Smooth muscle cell (in vitro differentiated cells): ENCODE data around the gene GDI1. TPM values are rescaled to one million over a fixed set of nuclear protein-coding genes. Genes with fewer than 3 reads are reported as not detected.

Source experiments
- DNase-seq: peaks from one replicate; lab custom pipeline; 2025; ENCODE audit not compliant: unreplicated experiment; lab: John Stamatoyannopoulos, UW
- H2AFZ ChIP-seq: fragments of 200-600 bp; sonication (generic); 2 replicates; pipeline ENCODE4 v1.6.0; 2016; ENCODE audit warnings: antibody characterized with exemption, low read depth, mild to moderate bottlenecking
- H3F3A ChIP-seq: fragments of 200-600 bp; sonication (generic); 2 replicates; pipeline ENCODE4 v1.6.0; 2017; ENCODE audit warnings: antibody characterized with exemption, low read depth
- H3K27ac ChIP-seq: fragments of 200-600 bp; sonication (generic); 2 replicates; pipeline ENCODE4 v1.5.1; 2016; ENCODE audit warnings: low read depth, mild to moderate bottlenecking
- H3K27me3 ChIP-seq: fragments of 200-600 bp; sonication (generic); 2 replicates; pipeline ENCODE4 v1.6.1; 2016; ENCODE audit warnings: low read depth, mild to moderate bottlenecking
- H3K36me3 ChIP-seq: fragments of 200-600 bp; sonication (generic); 2 replicates; pipeline ENCODE4 v1.5.1; 2016; ENCODE audit warnings: low read depth
- H3K4me1 ChIP-seq: fragments of 200-600 bp; sonication (generic); 2 replicates; pipeline ENCODE4 v1.5.1; 2016; ENCODE audit warnings: low read depth
- H3K4me2 ChIP-seq: fragments of 200-600 bp; sonication (generic); 2 replicates; pipeline ENCODE4 v1.6.0; 2016; ENCODE audit warnings: mild to moderate bottlenecking
- H3K4me3 ChIP-seq: fragments of 200-600 bp; sonication (generic); 2 replicates; pipeline ENCODE4 v1.5.1; 2016; ENCODE audit warnings: mild to moderate bottlenecking
- H3K79me2 ChIP-seq: fragments of 200-600 bp; sonication (generic); 2 replicates; pipeline ENCODE4 v1.6.0; 2016; ENCODE audit warnings: low read depth, mild to moderate bottlenecking
- H3K9ac ChIP-seq: fragments of 200-600 bp; sonication (generic); 2 replicates; pipeline ENCODE4 v1.6.0; 2016; ENCODE audit warnings: low read depth
- H3K9me3 ChIP-seq: fragments of 200-600 bp; sonication (generic); replicated peaks from 2 replicates; pipeline ENCODE4 v1.5.1; 2016; ENCODE audit warnings: low read depth
- H4K20me1 ChIP-seq: fragments of 200-600 bp; sonication (generic); 2 replicates; pipeline ENCODE4 v1.6.0; 2016; ENCODE audit warnings: low read depth
- WGBS: methylation state at CpG from one replicate; pipeline ENCODE4 v1.1.7; 2016; ENCODE audit warnings: low lambda C conversion rate; 5-methylcytosine and 5-hydroxymethylcytosine counted together
- polyA plus RNA-seq: library from polyadenylated mRNA; unstranded; fragments of >200 nt; fragmentation: Nextera tagmentation; extraction: Ambion mirVana; gene quantifications from 2 replicates; pipeline ENCODE4 v1.2.1, GENCODE V29; 2016
- total RNA-seq: library from RNA; depleted of rRNA; stranded (reverse); fragments of >200 nt; gene quantifications from 2 replicates; pipeline ENCODE4 v1.2.3, GENCODE V29; 2014
- TF ChIP-seq, protein P1 (sequence below): fragments of 200-600 bp; sonication (generic); IDR thresholded peaks from 2 replicates; pipeline ENCODE4 v1.5.1; 2017; ENCODE audit warnings: borderline replicate concordance, mild to moderate bottlenecking, antibody characterized with exemption; ENCODE audit not compliant: insufficient read depth, poor library complexity, severe bottlenecking

The GDI1 gene
- total and polyA plus RNA-seq, 2 experiments from 2014 or later, result 98.8 to 143 TPM

DNA sequence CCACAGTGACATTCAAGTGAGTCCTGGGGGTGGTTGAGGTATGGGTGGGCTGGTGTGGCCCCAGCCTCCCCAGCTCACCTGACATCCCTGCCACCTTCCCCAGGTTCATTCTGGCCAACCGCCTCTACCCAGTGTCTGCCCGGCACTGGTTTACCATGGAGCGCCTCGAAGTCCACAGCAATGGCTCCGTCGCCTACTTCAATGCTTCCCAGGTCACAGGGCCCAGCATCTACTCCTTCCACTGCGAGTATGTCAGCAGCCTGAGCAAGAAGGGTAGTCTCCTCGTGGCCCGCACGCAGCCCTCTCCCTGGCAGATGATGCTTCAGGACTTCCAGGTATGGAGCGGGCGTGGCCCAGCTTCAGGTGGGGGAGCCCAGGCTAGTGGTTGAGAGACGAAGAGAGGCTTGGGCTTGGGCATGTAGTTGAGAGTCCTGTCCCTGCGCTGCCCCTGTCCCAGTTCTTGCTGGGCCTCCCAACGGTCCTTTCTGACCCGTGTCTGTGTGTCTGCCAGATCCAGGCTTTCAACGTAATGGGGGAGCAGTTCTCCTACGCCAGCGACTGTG is 1.7 kb upstream of the GDI1 start:
- H3K9me3 ChIP-seq, result no peaks in the 10 kb centered on the region
- no peaks in the 10 kb centered on the region for H3F3A ChIP-seq
- 92% methylated on average over 16 of the region's 19 CpGs for WGBS
- peaks cover 21% of the 10 kb centered on the region for H4K20me1 ChIP-seq
- H3K4me3 ChIP-seq, result no peak overlapping the region
- no peak overlapping the region for H3K4me2 ChIP-seq
- no peaks in the 10 kb centered on the region for H3K27me3 ChIP-seq
- no peaks in the 10 kb centered on the region for H3K36me3 ChIP-seq
- no peak for DNase-seq
- no peak overlapping the region for H2AFZ ChIP-seq
- H3K9ac ChIP-seq, result no peak overlapping the region
- H3K79me2 ChIP-seq, result peaks cover 32% of the 10 kb centered on the region
- TF ChIP-seq, protein P1, sequence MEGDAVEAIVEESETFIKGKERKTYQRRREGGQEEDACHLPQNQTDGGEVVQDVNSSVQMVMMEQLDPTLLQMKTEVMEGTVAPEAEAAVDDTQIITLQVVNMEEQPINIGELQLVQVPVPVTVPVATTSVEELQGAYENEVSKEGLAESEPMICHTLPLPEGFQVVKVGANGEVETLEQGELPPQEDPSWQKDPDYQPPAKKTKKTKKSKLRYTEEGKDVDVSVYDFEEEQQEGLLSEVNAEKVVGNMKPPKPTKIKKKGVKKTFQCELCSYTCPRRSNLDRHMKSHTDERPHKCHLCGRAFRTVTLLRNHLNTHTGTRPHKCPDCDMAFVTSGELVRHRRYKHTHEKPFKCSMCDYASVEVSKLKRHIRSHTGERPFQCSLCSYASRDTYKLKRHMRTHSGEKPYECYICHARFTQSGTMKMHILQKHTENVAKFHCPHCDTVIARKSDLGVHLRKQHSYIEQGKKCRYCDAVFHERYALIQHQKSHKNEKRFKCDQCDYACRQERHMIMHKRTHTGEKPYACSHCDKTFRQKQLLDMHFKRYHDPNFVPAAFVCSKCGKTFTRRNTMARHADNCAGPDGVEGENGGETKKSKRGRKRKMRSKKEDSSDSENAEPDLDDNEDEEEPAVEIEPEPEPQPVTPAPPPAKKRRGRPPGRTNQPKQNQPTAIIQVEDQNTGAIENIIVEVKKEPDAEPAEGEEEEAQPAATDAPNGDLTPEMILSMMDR, result no peak
- H3K4me1 ChIP-seq, result peaks cover 4% of the 10 kb centered on the region
- no peak overlapping the region for H3K27ac ChIP-seq

DNA sequence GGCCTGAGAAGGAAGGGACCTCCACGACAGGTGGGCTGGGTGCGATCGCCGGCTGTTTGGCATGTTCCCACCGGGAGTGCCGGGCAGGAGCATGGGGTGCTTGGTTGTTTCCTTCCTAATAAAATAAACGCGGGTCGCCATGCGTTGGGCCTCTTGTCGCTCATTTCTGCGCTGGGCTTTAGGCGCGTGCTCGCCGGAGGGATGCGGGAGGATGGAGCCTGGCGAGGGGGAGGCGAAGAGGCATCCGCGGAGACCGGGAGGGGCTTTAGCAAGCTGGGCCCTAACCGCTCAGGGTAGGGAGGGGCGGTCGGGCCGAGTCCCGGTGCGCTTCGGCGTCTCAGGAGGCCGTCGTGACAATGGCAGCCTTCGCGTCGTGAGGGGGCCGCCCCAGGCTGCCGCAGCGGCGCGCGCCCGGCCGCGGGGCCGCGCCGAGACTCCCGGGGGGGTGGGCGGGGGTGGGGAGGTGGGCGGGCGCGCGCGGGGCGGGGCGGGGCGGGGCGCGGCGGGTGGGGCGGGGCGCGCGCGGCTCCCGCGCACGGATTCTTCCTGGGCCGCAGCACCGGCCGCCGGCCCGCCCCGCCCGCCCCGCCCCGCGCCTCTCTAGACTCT is 476 bp upstream of the GDI1 start:
- 50% methylated on average over 30 of the region's 78 CpGs for WGBS
- TF ChIP-seq, protein P1, result no peak
- no peak for DNase-seq
- Histone ChIP-seq H3K27me3 (no peaks in the 10 kb centered on the region), H3K36me3 (no peaks in the 10 kb centered on the region), H2AFZ (no peak overlapping the region), H3K27ac (peak overlapping the region; percentile 82), H3K79me2 (peaks cover 40% of the 10 kb centered on the region), H3K4me1 (peaks cover 4% of the 10 kb centered on the region), H4K20me1 (peaks cover 26% of the 10 kb centered on the region), H3K4me2 (peak overlapping the region; percentile 84), H3K4me3 (peak overlapping the region; percentile 56), H3F3A (no peaks in the 10 kb centered on the region), H3K9ac (peak overlapping the region; percentile 85), H3K9me3 (no peaks in the 10 kb centered on the region)

DNA sequence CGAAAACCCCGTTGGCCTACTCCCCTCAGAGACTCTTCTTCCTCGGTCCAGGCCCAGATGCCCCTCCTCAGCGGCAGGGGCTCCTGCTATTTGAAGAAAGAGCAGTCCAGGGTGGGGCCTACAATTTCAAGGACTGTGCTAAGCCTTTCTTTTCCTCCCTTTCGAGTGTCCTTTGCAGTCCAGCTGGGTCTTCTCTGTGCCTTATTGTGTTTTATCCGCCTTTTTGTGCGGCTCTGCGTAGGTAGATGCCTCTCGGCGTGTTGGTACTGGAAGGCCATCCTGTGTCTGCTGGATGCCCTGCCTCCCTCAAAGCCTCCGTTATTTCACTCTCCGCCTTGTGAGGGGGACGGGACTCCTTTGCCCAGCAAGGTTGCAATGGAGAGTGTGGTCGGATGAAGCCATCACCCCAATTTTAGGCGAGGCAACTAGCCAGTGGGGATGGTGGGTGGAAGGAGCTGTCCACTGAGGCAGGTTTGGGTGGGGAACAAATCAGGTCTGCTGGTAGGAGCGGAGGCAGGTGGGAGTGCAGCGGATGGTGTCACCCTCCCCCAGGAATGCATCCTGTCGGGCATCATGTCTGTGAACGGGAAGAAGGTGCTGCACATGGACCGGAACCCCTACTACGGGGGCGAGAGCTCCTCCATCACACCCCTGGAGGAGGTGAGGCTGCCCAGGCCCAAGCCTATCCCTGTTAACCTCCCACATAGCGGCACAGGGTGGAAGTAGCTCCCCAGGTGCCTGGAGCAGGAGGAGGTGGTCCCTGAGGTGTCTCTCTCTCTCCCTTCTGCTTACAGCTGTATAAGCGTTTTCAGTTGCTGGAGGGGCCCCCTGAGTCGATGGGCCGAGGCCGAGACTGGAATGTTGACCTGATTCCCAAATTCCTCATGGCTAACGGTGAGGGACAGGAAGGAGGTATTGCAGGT is 1.3 kb downstream of the GDI1 start:
- Histone ChIP-seq H3K27ac (no peak overlapping the region), H3K4me1 (peaks cover 4% of the 10 kb centered on the region), H3K36me3 (no peaks in the 10 kb centered on the region), H3K9ac (peak overlapping the region; percentile 85), H3K4me2 (peak overlapping the region; percentile 84), H4K20me1 (peaks cover 26% of the 10 kb centered on the region), H3K79me2 (peaks cover 40% of the 10 kb centered on the region), H2AFZ (no peak overlapping the region), H3F3A (no peaks in the 10 kb centered on the region), H3K27me3 (no peaks in the 10 kb centered on the region), H3K9me3 (no peaks in the 10 kb centered on the region), H3K4me3 (peak overlapping the region; percentile 56)
- DNase-seq, result no peak
- TF ChIP-seq, protein P1, result no peak
- 69% methylated on average over 28 of the region's 28 CpGs for WGBS
